Spleen (tissue), 11 donors: ENCODE results near the gene FOXP1. TPM values are rescaled to one million over a fixed set of nuclear protein-coding genes. Genes with fewer than 3 reads are reported as not detected.
A peak's percentile ranks its signal among the peaks of the same experiment; 100 is the strongest.

ENCODE experiments used
- DNase-seq: peaks from one replicate; pipeline ENCODE4 v3.0.0-alpha.2; 2020
- H3K27ac ChIP-seq, 8 donors: fragments of 200-600 bp; sonication (generic) in 7 of 8; 1 replicate in 4 of 8; 2 replicates in 4 of 8; pipeline versions ENCODE4 v1.5.0 to v1.8.0; 2016 to 2021; ENCODE audit warnings: inconsistent platforms in 4 of 8, mild to moderate bottlenecking in 4 of 8, moderate library complexity in 1 of 8
- H3K27me3 ChIP-seq, 7 donors: fragments of 200-600 bp; sonication (generic) in 6 of 7; replicated peaks in 1 of 7; 1 replicate in 4 of 7; 2 replicates in 3 of 7; pipeline versions ENCODE4 v1.5.0 to v1.8.0; 2016 to 2021; ENCODE audit warnings: inconsistent platforms in 3 of 7, mild to moderate bottlenecking in 1 of 7
- H3K36me3 ChIP-seq, 6 donors: fragments of 200-600 bp; sonication (generic) in 5 of 6; 1 replicate in 4 of 6; 2 replicates in 2 of 6; pipeline versions ENCODE4 v1.5.0 to v1.8.0; 2016 to 2021; ENCODE audit warnings: inconsistent platforms in 2 of 6
- H3K4me1 ChIP-seq, 6 donors: fragments of 200-600 bp; sonication (generic) in 5 of 6; 1 replicate in 3 of 6; 2 replicates in 3 of 6; pipeline versions ENCODE4 v1.5.0 to v1.8.0; 2016 to 2021; ENCODE audit warnings: inconsistent platforms in 3 of 6
- H3K4me3 ChIP-seq, 8 donors: fragments of 200-600 bp; sonication (generic) in 7 of 8; 1 replicate in 4 of 8; 2 replicates in 4 of 8; pipeline versions ENCODE4 v1.5.0 to v1.8.0; 2016 to 2021; ENCODE audit warnings: inconsistent platforms in 4 of 8, mild to moderate bottlenecking in 4 of 8, moderate library complexity in 2 of 8
- H3K9me3 ChIP-seq, 8 donors: fragments of 200-600 bp; sonication (generic) in 7 of 8; 1 replicate in 4 of 8; 2 replicates in 4 of 8; pipeline versions ENCODE4 v1.5.0 to v1.8.0; 2016 to 2021; ENCODE audit warnings: inconsistent platforms in 4 of 8
- POLR2A ChIP-seq, 3 donors: fragments of 450-650 bp; IDR thresholded peaks; one replicate each; pipeline ENCODE4 v1.5.1; 2017; ENCODE audit warnings: antibody characterized with exemption in 3 of 3, mild to moderate bottlenecking in 1 of 3
- POLR2AphosphoS5 ChIP-seq, 3 donors: sonication (generic); formaldehyde crosslinking; IDR thresholded peaks; one replicate each; pipeline ENCODE4 v1.5.1; 2017; ENCODE audit warnings: antibody characterized with exemption in 3 of 3
- WGBS, 5 donors: extraction: QIAGEN DNeasy Blood & Tissue Kit in 3 of 5; methylation state at CpG; one replicate each; pipeline versions ENCODE4 v1.1.5 to v1.1.7; 2013 to 2018; 5-methylcytosine and 5-hydroxymethylcytosine counted together
- intact Hi-C: fragments of 100-400 bp; cut with DNase I; formaldehyde crosslinking; loops from one replicate; pipeline ENCODE4 v1.15.0; 2023; ENCODE audit warnings: low total_unique reads
- polyA plus RNA-seq, 3 donors: library from polyadenylated mRNA; stranded (reverse); fragments of 200-250 nt; gene quantifications; one replicate each; pipeline ENCODE4 v1.2.1, GENCODE V29; 2013
- total RNA-seq, 7 donors: library from RNA; depleted of rRNA in 3 of 7; stranded (reverse); fragments of >200 nt in 3 of 7; fragmentation: NEBNext Ultra II Directional in 4 of 7; extraction: Animal tissue kit (Norgen Biotek cat#: 25700) in 4 of 7; gene quantifications; one replicate each; pipeline versions ENCODE4 v1.1.0 to v1.2.1, GENCODE V29; 2016 to 2021
- TF ChIP-seq, protein P1 (sequence below), 11 experiments: fragments of 200-600 bp in 7 of 11; fragments of 450-650 bp in 4 of 11; sonication (generic) in 4 of 11; IDR thresholded peaks in 8 of 11; conservative IDR thresholded peaks in 3 of 11; 1 replicate in 7 of 11; 2 replicates in 4 of 11; pipeline versions ENCODE4 v1.4.0 to v1.8.0; 2016 to 2021; ENCODE audit warnings: antibody characterized with exemption in 11 of 11, inconsistent platforms in 4 of 11, mild to moderate bottlenecking in 1 of 11
- donor health status: healthy with polysubstance abuse.
- donor health status: DM: no; HTN: no; CAD: no; lungs with moderate emphysema.
- donor health status: DM: no; HTN: no; CAD: no.
- donor health status: Bipolar disorder and iron deficiency.
- donor health status: healthy.
- donor health status: DM: no; HTN: no; CAD: no.
- donor health status: DM: yes; HTN: yes; CAD: no.

Gene FOXP1
- total and polyA plus RNA-seq, 10 donors: 11.1 to 202 (median 153) TPM

DNA sequence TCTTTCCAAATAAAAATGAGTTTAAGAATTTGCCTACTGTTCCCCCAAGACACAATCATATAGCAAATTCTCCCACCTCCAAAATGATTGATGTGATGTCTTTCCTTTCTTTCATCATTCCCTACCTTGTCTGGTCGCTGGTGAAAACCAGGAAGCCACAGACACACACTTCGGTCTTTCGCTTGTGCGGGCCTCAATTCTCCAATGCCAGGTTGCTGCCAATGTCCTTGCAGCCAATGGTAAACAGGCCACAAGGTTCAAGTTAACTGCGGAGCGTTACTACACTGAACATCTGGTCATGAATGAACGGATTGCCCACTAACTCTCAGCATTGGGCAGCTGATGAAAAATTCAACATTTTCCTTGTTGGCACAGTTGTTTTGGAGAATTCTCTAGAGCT, 192.2 kb downstream of the FOXP1 start:
- intact Hi-C loops: no loop called here
- 21 to 47% (median 33%) methylated on average over 7 of the region's 7 CpGs for whole genome bisulfite sequencing, 5 donors
- peaks cover 45 to 98% (median 70%) of the 10 kb centered on the region in 6 donors for H3K4me1 ChIP-seq
- no peaks in the 10 kb centered on the region for H3K36me3 ChIP-seq
- peak overlapping the region; percentile 67 to 88 (median 82) for H3K27ac ChIP-seq
- TF ChIP-seq, protein P1, sequence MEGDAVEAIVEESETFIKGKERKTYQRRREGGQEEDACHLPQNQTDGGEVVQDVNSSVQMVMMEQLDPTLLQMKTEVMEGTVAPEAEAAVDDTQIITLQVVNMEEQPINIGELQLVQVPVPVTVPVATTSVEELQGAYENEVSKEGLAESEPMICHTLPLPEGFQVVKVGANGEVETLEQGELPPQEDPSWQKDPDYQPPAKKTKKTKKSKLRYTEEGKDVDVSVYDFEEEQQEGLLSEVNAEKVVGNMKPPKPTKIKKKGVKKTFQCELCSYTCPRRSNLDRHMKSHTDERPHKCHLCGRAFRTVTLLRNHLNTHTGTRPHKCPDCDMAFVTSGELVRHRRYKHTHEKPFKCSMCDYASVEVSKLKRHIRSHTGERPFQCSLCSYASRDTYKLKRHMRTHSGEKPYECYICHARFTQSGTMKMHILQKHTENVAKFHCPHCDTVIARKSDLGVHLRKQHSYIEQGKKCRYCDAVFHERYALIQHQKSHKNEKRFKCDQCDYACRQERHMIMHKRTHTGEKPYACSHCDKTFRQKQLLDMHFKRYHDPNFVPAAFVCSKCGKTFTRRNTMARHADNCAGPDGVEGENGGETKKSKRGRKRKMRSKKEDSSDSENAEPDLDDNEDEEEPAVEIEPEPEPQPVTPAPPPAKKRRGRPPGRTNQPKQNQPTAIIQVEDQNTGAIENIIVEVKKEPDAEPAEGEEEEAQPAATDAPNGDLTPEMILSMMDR (IDR thresholded peaks at IDR 0.05 in 8 of 11, conservative IDR thresholded peaks at IDR 0.05 in 3 of 11): no peak
- TF ChIP-seq POLR2A (IDR thresholded peaks at IDR 0.05): no peak
- TF ChIP-seq POLR2AphosphoS5 (IDR thresholded peaks at IDR 0.05): no peak
- H3K9me3 ChIP-seq: no peaks in the 10 kb centered on the region
- H3K4me3 ChIP-seq: no peak overlapping the region
- no peaks in the 10 kb centered on the region for H3K27me3 ChIP-seq
- no peak for DNase-seq

DNA sequence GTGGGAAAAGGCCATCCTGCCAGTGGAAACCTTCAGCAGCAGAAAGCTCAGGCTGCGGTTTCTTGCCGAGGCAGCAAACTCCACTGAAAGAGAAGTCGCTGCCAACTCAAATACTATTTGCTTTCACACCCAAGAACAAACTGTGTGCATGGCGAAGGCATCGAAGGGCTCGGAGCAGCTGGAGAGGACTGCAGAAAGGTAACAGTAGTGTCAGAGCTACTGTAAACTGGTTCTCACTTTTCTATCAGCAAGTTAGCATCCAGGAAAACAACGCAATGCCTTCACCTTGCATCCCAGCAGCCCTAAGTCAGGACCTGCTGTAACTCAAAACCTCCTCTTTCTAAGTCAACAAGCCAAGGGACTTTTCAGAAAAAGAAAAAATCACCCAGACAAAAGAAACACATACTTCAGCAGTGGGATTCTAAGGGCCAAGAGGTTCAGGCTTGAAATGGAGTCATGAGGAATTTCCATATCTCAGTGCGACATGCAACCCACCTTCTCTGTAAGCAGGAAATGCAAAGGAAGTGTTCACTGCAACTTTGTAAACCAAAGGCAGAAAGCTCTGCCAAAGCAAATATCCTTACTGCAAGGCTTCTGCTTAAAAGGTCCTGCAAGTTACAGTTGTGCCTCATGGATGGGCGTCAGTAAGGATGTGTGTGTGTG, 193.5 kb downstream of the FOXP1 start:
- no peaks in the 10 kb centered on the region for H3K9me3 ChIP-seq
- H3K36me3 ChIP-seq: no peaks in the 10 kb centered on the region
- WGBS, 5 donors: 9 to 24% (median 16%) methylated on average over 9 of the region's 9 CpGs
- no peaks in the 10 kb centered on the region for H3K27me3 ChIP-seq
- H3K27ac ChIP-seq: peak overlapping the region; percentile 67 to 88 (median 82)
- peaks cover 37 to 98% (median 64%) of the 10 kb centered on the region in 6 donors for H3K4me1 ChIP-seq
- DNase-seq: peak; percentile 78
- TF ChIP-seq, protein P1 (IDR thresholded peaks at IDR 0.05 in 8 of 11, conservative IDR thresholded peaks at IDR 0.05 in 3 of 11): no peak
- peak in 2 of 3 donors; percentile 11 to 69 for TF ChIP-seq POLR2AphosphoS5 (IDR thresholded peaks at IDR 0.05)
- peak overlapping the region in 3 of 8 donors; percentile 13 to 46 (median 16) for H3K4me3 ChIP-seq
- intact Hi-C loops: no loop called here

DNA sequence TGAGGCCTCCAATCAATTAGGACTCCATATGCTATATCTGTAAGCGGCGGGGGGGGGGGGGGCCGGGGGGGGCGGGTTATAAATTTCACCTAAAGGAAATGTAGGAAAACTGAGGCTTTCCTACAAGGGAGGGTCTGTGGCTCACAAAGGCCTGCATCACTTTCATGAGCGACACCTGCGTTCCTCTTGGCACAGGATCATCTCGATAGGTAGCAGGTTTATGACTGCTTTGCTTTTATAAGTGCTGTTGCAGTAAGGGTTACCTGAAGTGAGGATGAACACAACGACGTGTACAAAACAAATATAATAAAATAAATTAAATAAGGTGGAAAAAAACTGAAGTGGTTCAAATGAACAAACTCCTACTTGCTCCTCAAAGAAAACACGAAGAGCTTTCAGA, 194.3 kb downstream of the FOXP1 start:
- H3K4me1 ChIP-seq: peaks cover 43 to 98% (median 71%) of the 10 kb centered on the region in 6 donors
- intact Hi-C loops: no loop called here
- peak overlapping the region; percentile 2 to 88 (median 82) for H3K27ac ChIP-seq
- DNase-seq: no peak
- H3K9me3 ChIP-seq: no peaks in the 10 kb centered on the region
- WGBS, 5 donors: 24 to 43% (median 32%) methylated on average over 8 to 10 of the region's 10 CpGs
- H3K4me3 ChIP-seq: no peak overlapping the region
- no peaks in the 10 kb centered on the region for H3K27me3 ChIP-seq
- H3K36me3 ChIP-seq: no peaks in the 10 kb centered on the region
- TF ChIP-seq, protein P1 (IDR thresholded peaks at IDR 0.05 in 8 of 11, conservative IDR thresholded peaks at IDR 0.05 in 3 of 11): no peak
- TF ChIP-seq POLR2A (IDR thresholded peaks at IDR 0.05) (no peak), POLR2AphosphoS5 (IDR thresholded peaks at IDR 0.05) (no peak)

DNA sequence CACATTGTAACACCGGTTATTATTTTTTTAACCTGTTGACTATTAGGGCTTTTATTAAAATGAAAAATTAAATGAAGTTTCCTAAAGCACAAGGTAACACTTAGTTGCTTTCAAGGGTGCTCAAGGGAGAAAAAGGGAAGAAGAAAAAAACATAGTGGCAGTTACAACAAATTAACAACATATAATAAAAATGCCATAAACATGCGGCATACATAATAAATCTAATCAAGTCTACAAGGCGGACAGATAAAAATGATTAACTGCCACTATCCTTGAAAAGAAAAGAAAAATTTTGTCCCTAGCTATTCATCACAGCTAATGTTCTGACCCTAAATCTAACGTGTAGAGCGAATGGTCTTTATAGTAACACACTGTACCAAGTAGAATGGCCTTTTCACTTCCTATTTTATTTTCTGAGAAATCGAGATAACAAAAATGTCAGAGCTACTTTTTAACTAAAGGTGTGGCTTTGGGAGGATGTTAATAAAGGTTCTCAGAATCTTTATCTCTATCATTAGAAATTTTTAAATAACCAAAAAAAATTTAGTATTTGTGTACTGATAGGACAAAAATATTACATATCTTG, 194.9 kb downstream of the FOXP1 start:
- DNase-seq: no peak
- intact Hi-C loops: no loop called here
- 25 to 36% (median 31%) methylated on average over 6 of the region's 6 CpGs for WGBS, 5 donors
- H3K36me3 ChIP-seq: no peaks in the 10 kb centered on the region
- no peak overlapping the region for H3K4me3 ChIP-seq
- TF ChIP-seq, protein P1 (IDR thresholded peaks at IDR 0.05 in 8 of 11, conservative IDR thresholded peaks at IDR 0.05 in 3 of 11): no peak
- TF ChIP-seq POLR2AphosphoS5 (IDR thresholded peaks at IDR 0.05) (no peak), POLR2A (IDR thresholded peaks at IDR 0.05) (no peak)
- H3K9me3 ChIP-seq: no peaks in the 10 kb centered on the region
- H3K4me1 ChIP-seq: peaks cover 43 to 98% (median 73%) of the 10 kb centered on the region in 6 donors
- peak overlapping the region; percentile 49 to 88 (median 80) for H3K27ac ChIP-seq
- H3K27me3 ChIP-seq: no peaks in the 10 kb centered on the region
